NT2/D1 (cell line): ENCODE measurements around the gene BBS9.

Experiments
- SUZ12 ChIP-seq: IDR thresholded peaks from 2 replicates; pipeline ENCODE4 v1.6.1; 2011; ENCODE audit not compliant: insufficient read length, insufficient read depth; ENCODE audit errors: extremely low read depth
- ZNF274 ChIP-seq: IDR thresholded peaks from 2 replicates; pipeline ENCODE4 v1.6.1; 2011; ENCODE audit warnings: mild to moderate bottlenecking, low read depth, low read length

- TF ChIP-seq SUZ12 (no peak), ZNF274 (no peak)
Observed at GRCh38 chr7:33559324-33559710, 430.0 kb downstream of the BBS9 start.
